SKM-1 treated with dmso at 0.1 percent for 144 hours (cell line): ENCODE results near the gene MT1E.
"Not testable (repeated sequence)": the region's sequence is repeated elsewhere in the genome, so short reads cannot be mapped to it uniquely, and the experiment has no call there.

ENCODE experiments used
- DNase-seq: peaks from one replicate; lab custom pipeline; 2025; ENCODE audit not compliant: unreplicated experiment; lab: John Stamatoyannopoulos, UW

MT1E gene

DNA sequence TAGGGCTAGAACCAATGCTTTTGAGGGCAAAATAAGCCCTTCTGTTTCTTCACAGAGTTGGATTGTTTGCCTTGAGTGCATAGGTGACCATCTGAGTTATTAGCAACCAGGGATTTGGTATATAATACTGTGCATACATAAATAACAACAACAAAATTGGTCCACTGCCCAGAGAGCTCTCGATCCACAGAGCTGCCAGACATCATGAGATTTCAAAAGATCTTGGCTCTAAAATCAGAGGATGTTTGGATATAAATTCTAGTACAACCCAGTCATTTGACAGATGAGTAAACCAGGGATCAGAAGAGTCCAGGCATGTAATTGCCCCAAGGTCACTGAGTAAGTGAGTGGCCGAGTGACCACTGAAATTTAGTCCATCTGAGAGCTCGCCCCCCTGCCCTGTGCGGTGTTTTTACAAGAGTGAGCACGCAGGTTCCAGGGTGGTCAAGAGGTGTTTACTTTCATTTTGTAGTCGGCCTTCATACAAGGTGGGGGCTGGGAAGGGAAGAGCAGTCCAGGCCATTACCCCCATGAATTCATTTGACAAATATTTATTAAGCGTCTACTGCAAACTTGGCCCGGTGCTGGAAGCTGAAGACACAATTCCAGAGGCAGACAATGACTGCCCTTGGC, 19.0 kb upstream of the MT1E start:
- no peak for DNase-seq

DNA sequence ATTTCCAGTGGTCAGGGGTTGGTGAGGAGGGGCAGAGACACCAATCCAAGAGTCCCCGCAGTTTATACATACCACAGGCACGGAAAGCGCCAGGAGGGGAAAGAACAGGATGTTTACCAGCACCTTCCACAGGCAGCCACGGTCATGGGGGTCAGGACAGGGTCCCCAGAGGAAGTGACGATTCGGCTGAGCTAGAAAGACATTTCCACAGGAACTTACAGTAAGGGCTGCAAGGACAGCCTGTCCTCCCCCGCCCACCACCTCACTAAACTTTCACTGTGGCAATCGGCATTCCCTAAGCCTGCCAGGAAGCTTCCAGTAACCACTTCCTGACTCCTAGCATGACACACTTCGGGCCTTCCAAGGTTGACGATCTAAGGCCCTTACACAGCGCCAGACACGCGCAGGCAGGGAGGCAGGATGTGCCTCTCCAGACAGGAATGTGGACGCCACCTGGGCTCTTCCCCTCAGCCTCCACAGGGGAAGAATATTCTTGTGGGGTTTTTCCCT, 18.4 kb upstream of the MT1E start:
- DNase-seq: no peak

DNA sequence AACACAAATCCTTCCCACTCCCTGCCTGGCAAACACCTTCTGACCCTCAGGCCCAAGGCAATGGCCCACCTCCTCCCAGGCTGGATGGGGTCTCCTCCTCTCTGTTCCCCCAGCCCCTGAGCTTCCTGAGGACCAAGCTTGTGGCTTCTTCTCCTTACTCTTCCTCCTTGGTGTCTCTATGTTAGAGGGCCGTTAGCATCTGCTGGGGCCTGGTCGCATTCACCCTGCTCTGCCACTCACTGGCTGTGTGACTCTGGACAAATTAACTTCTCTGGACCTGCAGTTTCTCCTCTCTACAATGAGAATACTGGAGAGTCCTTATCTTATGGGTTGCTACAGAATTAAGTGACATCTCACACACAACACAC, 17.9 kb upstream of the MT1E start:
- DNase-seq: no peak

DNA sequence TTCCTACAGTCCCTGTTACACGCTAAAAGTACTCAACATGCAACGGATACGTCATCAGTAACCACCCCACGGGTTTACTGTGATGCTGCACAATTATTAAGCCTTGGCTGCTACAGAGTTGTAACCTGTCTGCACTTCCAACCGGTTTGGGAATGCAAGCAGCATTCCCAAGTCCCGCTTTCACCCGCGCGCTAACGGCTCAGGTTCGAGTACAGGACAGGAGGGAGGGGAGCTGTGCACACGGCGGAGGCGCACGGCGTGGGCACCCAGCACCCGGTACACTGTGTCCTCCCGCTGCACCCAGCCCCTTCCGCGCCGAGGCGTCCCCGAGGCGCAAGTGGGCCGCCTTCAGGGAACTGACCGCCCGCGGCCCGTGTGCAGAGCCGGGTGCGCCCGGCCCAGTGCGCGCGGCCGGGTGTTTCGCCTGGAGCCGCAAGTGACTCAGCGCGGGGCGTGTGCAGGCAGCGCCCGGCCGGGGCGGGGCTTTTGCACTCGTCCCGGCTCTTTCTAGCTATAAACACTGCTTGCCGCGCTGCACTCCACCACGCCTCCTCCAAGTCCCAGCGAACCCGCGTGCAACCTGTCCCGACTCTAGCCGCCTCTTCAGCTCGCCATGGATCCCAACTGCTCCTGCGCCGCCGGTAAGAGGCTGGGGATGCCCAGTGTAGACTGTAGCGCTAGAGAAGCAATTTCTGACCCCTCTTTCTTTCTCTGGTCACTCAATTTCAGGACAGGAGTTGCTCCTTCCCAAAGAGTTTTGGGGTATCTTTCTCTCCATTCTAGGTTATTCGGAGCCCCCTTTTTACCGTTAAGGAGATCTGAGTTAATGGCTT, 17.3 kb upstream of the MT1E start, which contains the start of gene MT2A:
MT2A (plus strand) TSS at position 542 of the 833 bp plus-strand sequence; CDS start at position 614, 72 bp downstream.
- DNase-seq: peak; percentile 98

DNA sequence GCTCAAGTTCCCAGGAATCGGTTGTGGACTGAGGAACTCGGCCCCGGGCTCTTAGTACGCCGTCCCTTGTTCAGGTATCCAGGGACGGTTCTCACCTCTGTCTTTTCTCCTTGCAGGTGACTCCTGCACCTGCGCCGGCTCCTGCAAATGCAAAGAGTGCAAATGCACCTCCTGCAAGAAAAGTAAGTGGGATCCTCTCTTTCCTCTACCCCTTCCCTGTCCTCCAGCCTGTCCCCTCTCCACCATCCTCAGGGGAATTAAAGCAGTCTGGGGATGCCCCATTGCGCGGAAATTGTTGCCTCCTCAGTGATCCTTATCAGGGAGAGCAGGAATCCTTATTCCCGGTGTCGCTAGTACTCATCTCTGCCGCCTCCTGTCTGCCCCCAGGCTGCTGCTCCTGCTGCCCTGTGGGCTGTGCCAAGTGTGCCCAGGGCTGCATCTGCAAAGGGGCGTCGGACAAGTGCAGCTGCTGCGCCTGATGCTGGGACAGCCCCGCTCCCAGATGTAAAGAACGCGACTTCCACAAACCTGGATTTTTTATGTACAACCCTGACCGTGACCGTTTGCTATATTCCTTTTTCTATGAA, 16.6 kb upstream of the MT1E start:
- no peak for DNase-seq

DNA sequence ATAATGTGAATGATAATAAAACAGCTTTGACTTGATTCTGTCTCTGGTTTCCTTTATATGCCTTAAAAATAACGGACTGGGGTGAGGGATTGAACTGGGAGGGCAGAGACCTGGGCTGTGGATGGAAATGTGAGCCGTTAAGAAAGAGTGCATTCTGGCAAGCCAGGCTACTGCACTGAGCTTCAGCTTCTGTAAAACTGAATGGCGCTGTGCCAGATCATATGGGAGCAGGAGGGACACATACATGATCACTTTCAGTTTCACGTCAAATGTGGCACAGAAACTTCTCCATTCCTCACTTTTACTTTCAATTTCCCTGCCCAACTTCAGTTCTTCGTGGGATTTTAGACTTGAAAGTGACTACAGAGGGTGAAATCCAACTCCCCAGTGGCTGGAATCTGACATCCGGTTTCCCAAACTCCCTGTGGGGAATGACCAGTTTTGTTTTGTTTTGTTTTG, 16.1 kb upstream of the MT1E start:
- peak; percentile 84 for DNase-seq

DNA sequence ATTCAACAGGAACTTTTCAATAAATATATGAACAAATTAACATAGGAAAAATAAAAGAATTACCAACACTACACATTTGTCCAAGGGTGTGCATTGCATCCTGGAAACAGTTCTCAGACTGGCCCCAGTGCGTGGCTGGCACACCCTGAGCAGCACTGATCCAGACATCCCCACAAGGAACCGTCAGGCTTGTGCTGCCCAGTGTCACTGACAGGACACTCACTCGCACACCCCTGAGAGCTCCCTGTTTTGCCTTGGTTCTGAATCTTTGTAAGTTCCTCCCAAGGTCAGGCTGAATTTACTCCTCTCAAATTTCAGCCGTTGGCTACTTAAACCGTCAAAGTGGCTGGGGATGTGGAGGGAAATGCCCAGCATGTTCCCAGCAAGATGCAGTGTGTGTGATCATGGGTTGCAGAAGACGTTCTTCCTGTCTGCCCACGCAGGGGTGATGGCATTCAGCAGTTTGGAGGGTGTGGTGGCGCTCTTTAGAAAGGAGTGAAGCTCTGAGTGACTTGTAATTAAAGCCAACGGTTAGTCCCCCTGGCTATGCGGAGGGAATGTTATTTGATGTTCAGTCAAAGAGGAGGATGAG, 15.5 kb upstream of the MT1E start:
- DNase-seq: no peak

DNA sequence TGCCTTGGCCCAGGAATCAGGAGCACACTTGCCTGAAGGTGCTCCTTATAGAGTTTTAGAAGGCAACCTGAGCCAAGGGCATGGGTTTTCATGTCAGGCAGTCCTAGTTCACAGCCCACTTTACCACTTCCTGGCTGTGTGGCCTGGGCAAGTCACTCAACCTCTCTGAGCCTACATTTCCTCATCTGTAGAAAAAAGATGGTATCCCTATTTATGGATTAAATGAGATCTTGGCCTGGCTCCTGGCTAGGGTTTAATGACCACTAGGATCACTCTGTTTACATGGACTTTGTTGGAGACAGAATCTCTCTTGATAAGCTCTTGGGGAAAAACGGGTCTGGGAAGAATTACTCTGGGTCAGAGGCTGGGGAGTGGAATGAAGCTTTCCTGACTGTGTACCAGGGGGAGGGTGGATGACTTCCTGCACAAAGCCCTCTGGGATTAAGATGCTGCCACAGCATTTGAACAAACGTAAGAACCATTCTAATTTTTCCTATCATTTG, 14.9 kb upstream of the MT1E start:
- DNase-seq: no peak

DNA sequence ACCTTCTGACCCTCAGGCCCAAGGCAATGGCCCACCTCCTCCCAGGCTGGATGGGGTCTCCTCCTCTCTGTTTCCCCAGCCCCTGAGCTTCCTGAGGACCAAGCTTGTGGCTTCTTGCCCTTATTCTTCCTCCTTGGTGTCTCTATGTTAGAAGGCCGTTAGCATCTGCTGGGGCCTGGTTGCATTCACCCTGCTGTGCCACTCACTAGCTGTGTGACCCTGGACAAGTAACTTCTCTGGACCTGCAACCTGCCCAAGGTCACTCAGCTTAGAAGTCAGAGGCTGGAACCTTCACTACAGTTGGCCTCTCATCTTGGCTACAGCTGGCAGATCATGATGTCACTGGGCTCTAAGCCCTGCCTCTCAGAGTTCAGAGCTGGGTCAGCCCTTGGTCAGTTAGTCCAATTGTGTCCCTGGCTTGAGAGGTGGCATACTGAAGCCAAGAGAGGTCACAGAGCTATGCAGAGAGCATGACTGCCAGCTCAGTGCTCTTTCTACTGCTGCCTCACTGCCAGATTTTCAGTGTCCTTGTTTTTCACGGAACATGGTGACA, 14.2 kb upstream of the MT1E start:
- DNase-seq: no peak

DNA sequence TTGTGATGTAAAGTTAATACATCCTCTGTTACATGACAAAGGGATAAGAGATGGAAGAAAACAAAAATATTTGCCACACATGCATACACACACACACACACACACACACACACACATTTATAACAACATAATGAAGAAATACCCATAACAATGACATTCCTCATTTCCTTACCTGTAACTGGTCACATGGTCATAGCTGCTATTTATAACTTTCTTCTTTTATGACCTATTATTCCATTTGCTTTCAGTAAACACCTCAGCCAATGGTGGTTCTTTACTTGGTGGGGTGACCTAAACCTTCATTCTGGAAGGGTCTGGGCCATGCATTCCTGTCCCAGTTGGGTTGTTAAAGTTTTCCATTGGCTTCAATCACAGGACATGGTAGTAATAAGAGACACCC, 11.9 kb upstream of the MT1E start:
- no peak for DNase-seq

DNA sequence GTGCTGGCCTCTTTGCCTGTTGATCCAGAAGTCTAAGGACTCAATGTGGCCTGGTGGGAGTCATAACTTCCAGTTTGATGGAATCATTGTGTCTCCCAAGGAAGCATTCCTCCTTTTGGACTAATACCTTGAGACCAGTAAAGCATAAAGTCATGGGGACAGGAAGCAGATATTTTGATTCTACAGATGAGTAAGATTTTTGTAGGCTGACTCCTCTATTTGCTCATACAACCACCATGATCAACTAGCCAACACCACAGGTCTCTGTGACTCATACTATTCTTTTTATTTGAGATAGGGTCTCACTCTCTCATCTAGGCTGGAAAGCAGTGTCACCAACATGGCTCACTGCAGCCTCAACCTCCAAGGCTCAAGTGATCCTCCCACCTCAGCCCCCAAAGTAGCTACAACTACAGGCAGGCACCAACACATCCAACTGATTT, 11.0 kb upstream of the MT1E start:
- DNase-seq: no peak

DNA sequence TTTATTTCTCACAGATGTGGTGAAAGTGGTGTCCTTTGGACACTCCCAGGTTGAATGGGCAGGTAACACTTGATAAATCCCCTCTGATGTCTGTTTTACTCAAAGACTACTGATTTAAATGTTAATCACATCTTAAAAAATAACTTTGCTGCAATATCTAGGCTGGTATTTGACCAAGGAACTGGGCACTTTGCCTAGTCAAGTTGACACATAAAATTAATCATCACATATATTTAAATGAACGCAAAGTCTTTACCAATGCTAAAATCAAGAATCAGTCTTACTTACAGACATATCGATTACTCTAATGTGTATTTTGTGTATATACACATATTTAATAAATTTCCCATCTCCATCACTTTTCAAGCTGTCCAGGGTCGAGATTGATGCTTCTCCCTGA, 10.2 kb upstream of the MT1E start:
- DNase-seq: no peak

DNA sequence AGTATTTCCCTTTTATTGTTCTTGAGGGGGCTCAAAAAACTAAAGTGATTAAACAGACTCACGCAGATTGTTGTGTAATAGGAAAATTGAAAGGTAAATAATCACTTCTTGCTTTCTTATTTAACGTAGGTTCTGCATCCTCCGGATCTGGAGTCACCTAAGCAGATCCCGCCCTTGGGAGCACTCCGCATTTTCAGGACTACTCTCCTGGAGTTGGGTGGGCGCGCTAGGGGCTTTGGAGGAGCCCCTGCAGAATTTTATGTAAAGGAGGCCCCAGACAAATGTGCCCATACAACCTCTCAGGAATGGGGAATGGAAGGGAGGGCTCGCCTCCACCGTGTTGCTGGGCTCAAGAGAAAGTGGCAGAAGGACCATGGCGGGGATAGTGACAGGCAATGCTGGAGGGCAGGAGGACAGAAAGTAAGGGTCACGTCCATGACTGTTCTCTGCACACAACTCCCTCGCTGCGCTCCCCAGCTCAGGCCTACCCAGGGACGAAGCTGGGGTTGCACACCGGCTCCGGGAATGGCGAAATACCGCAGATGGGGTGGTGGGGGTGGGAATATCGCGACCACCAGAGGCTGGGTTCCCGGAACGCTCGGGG, 8.9 kb upstream of the MT1E start:
- DNase-seq: no peak

DNA sequence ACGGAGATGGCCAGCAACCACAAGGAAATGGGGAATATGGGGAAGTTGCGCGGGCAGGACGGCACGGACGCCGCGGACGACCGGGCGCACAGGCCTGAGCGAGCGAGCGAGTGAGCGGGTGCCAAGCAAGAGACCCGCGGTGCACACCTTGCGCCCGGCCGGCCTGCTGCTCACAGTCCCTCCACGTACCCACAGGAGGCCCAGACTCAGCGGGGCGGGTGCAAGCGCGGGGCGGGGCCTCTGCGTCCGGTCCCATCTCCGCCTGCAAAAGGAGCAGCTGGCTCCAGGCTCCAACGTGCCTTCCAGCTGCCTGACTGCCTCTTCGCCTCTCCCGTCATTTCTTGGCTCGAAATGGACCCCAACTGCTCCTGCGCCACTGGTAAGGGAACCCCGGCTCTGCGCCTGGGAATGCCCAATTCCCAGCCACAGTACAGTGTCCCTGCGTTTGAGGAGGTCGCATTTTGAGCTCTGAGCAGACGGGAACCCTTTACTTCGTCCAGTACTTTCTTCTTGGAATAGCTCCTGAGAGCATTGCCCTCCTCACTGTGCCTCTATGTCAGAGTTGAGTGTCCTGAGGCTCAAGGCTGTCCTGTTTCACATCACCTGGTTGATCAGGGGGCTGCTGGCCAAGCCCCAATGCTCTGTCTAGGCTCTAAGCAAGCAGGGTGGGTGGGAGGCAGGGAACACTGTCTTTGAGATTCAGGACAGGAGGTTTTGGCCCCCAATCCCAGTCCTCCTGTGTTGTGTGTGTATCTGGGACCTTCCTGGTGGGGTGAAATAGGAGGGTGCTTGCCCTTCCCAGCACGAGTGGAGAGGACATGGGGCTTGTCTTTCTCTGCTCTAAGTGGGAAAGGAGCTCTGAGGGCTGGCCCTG, 8.1 kb upstream of the MT1E start:
- DNase-seq: no peak

DNA sequence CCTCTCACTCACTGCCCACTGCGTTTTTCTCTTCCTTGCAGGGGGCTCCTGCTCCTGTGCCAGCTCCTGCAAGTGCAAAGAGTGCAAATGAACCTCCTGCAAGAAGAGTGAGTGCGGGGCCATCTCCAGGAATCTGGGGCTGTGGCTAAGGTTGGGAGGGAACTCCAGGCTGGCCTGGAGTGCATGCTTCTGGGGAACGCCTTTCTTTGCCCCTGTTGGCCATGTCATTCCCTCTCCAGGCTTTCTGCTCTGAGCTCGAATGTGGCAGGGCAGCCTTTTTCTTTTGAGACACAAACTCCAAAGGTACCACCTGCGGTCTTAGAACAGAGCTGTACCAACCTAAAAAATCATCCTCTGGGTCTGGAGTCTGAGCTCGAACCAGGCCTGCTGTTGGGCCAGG, 7.4 kb upstream of the MT1E start:
- no peak for DNase-seq

DNA sequence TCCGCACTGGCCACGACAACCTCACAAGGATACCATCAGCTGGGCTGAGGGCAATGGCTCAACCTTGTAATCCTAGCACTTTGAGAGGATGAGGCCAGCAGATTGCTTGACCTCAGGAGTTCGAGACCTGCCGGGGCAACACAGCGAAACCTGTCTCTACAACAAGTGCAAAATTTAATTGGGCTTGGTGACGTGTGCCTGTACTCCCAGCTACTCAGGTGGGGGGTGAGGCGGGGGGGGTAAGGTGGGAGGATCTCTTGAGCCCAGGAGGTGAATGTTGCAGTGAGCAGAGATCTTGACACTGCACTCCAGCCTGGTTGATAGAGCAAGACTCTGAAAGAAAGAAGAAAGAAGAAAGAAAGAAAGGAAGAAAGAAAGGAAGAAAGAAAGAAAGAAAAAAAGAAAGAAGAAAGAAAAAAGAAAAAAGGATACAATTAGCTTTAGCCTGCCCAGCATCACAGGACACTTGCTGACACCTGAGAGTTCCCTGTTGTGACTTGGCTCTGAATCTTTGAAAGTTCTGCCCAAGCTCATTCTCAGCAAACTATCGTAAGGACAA, 5.2 kb upstream of the MT1E start:
- DNase-seq: no peak

DNA sequence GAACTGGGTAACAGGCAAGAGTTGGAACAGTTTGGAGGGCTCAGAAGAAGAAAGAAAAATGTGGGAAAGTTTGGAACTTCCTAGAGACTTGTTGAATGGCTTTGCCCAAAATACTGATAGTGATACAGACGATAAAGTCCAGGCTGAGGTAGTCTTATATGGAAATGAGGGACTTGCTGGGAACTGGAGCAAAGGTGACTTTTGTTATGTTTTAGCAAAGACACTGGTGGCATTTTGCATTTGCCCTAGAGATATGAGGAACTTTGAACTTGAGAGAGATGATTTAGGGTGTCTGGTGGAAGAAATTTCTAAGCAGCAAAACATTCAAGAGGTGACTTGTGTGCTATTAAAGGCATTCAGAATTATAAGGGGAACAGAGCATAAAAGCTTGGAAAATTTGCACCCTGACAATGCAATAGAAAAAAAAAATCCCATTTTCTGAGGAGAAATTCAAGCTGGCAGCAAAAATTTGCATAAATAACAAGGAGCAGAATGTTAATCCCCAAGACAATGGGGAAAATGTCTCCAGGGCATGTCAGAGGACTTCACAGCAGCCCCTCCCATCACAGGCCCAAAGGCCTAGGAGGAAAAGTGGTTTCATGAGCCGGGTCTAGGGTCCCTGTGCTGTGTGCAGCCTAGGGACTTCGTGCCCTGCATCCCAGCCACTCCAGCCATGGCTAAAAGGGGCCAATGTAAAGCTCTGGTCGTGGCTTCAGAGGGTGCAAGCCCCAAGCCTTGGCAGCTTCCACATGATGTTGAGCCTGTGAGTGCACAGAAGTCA, 3.7 kb upstream of the MT1E start:
- not testable (repeated sequence) for DNase-seq

DNA sequence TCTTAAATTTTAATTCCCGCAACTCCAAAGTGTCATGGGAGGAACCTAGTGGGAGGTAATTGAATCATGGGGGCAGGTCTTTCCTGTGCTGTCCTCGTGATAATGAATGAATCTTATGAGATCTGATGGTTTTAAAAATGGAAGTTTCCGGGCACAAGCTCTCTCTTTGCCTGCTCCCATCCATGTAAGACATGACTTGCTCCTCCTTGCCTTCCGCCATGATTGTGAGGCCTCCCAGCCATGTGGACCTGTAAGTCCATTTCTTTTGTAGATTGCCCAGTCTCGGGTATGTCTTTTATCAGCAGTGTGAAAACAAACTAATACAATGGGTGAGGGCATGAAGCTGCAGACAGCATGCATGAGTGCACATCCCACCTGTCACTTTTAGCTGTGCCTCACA, 2.4 kb upstream of the MT1E start:
- DNase-seq: not testable (repeated sequence)

DNA sequence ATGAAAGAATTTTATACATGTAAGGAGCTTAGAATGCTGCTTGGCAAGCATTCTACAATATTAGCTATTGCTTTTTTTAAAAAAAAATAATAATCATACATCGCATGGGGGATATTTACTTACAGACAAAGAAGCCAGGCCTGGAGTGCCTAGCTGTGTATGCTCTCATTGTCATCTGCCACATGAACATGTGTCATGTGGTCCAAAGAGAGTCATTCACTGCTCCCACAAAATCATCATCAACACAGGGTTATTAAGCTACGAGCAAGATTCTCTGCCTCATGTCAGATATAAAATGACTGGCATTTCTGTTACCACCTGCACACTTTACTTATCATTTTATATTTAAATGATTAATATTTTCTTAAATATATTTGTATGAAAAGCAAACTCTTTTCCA, 1.9 kb upstream of the MT1E start:
- no peak for DNase-seq
